D721Med (cell line): ENCODE measurements around the gene CAMKV.

Source experiments
- DNase-seq: peaks from one replicate; pipeline ENCODE4 v3.0.0; 2011; ENCODE audit warnings: low spot score; ENCODE audit not compliant: insufficient read length
- FAIRE-seq: peaks from 2 replicates; lab custom pipeline; 2011; peaks lifted over from hg19 to GRCh38; lab: Jason Lieb, UNC
- CTCF ChIP-seq: IDR thresholded peaks from 2 replicates; pipeline ENCODE4 v1.5.1; 2012; ENCODE audit warnings: mild to moderate bottlenecking, control low read depth; ENCODE audit not compliant: insufficient read depth; ENCODE audit errors: missing control alignments

Gene CAMKV

GRCh38 chr3:49901366-49902339 lies 31.9 kb upstream of the CAMKV start:
- DNase-seq, result no peak
- FAIRE-seq, result no peak
- TF ChIP-seq CTCF, result no peak

- FAIRE-seq (no peak), DNase-seq (no peak)
- TF ChIP-seq CTCF, result no peak
Observed at GRCh38 chr3:49900491-49901153, 30.9 kb upstream of the CAMKV start.

GRCh38 chr3:49899815-49900214 lies 30.1 kb upstream of the CAMKV start:
- DNase-seq (no peak), FAIRE-seq (no peak)

GRCh38 chr3:49898991-49899390 lies 29.3 kb upstream of the CAMKV start:
- DNase-seq (no peak), FAIRE-seq (no peak)
- TF ChIP-seq CTCF, result no peak

More at GRCh38 chr3:49899815-49900214, 30.1 kb upstream of the CAMKV start:
- peak; percentile 53 for TF ChIP-seq CTCF

- FAIRE-seq, result no peak
- no peak for TF ChIP-seq CTCF
- no peak for DNase-seq
Observed at GRCh38 chr3:49896345-49896744, 26.6 kb upstream of the CAMKV start.

GRCh38 chr3:49895791-49896190 lies 26.1 kb upstream of the CAMKV start:
- DNase-seq (no peak), FAIRE-seq (no peak)
- no peak for TF ChIP-seq CTCF
